A549 (cell line): ENCODE data around the gene NCOA4.

Experiments
- CTCF ChIP-seq: fragments of >200 bp; sonication (Bioruptor Twin); formaldehyde crosslinking; IDR thresholded peaks from 3 replicates; pipeline ENCODE4 v1.5.1; 2016
- POLR2A ChIP-seq: IDR thresholded peaks from 2 replicates; pipeline ENCODE4 v1.6.1; 2012; ENCODE audit warnings: mild to moderate bottlenecking, low read length

- TF ChIP-seq CTCF, result no peak
- TF ChIP-seq POLR2A, result no peak
Measured at GRCh38 chr10:46046261-46046660, 15.8 kb upstream of the NCOA4 start, which contains the start of gene MSMB.
